GM21381 (cell line): Measurements from ENCODE around the gene MAML2.

Experiments
- ATAC-seq: cut with Tn5 transposase; IDR thresholded peaks from one replicate; pipeline ENCODE4 v1.9.1; 2021; ENCODE audit warnings: mild to moderate bottlenecking, moderate library complexity; ENCODE audit not compliant: unreplicated experiment

Gene MAML2

DNA sequence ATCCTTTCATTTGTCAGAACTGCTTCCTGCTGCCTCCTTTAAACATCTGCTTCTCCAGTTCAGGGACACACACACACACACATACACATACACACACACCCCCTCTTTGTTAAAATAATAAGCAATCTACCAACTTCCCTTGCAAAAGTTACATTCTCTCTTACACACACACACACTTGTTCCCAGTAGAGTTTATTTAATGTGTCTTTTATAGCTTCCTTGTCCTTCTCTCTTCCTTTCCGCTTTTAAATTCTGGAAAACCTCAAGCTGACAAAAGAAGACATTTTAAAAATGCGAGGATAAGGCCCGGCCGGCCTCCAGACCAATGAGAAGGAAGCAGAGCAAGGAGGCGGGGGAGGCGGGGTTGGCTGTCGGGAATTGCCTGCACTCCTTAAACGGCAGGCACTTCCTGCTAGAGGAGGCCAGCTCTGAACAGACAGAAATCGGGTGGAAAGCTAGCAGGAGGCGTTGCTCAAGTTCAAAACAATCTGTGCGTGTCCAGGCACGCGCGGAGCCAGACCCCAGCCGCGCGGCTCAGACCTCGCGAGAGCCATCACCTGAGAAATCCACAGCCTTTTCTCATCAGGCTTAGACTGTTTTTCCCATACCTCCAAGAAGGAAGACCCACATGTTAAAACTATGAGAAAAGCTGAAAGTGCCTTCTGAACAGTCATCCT is 99.9 kb downstream of the MAML2 start:
- peak; percentile 93 for ATAC-seq

- ATAC-seq = no peak
These were observed 100.7 kb downstream of the MAML2 start for GRCh38 chr11:96242191-96242847.

GRCh38 chr11:96241331-96241841 is 101.6 kb downstream of the MAML2 start:
- ATAC-seq = no peak

DNA sequence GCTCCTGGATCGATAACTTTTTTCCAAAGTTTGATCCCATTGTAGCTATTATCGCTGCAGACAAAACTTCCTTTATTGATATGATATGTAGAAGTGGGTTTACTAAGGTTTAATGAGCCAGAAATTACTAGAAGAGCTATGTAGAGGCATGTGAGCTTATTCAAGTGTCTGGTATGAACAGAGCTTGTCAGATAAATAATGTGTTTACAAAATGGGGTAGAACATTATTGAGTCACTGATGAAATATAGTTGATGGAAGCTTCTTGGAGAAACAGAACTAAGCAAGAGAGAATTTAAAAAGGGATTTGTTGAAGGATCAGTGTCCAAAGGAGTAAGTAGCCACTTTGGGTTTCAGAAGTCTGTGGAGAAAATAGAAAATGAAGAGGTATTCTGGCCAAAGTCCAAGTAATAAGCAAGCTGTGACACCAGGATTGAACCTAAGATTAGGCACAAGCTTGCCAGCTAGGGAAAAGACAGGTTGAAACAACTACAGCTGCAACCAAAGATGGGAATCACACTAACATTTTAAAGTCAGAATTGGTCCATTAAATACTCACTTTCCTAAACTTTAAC is 104.3 kb downstream of the MAML2 start:
- no peak for ATAC-seq

DNA sequence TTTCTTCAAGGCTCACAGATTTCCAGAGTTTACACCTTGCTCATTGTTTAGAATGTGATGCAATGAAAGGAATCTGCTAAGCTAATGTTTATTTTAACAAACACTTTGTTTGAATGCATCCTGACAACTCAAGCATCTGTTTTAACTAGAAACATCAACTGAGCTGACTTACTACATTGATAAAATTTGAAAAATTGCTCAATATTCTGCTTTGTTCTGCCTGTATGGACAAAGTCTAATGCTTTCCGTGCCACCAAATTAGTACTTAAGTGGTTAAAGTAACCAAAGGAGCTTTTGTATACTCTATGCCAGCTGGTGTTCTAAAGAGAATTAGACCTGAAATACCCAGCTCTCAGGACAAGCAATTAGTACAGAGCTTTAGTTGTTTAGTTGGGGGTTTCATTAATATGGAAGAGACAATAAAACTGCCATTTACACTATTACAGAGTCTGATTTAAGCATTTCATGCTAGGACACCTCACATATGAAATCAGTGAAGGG is 105.2 kb downstream of the MAML2 start:
- no peak for ATAC-seq

DNA sequence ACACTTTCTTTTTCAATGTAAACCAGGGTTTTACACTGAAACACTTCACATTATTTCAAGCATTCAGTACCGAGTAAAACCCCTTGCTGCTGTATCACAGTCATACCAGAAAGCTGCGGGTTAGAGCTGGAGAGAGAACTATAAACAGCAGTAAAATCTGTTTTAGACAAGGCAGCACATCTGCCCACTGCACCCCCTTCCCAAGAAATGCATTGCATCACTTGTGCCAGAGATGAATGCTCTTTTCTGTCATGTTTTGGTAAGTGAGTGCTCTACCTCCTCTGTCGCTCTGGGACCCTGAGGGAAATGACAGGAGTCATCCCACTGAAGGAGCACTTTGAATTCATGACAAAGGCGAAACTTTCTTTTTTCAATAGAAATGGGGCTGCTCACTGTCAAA is 107.2 kb downstream of the MAML2 start:
- peak; percentile 84 for ATAC-seq

GRCh38 chr11:96234866-96235441 is 108.0 kb downstream of the MAML2 start:
- ATAC-seq = no peak

DNA sequence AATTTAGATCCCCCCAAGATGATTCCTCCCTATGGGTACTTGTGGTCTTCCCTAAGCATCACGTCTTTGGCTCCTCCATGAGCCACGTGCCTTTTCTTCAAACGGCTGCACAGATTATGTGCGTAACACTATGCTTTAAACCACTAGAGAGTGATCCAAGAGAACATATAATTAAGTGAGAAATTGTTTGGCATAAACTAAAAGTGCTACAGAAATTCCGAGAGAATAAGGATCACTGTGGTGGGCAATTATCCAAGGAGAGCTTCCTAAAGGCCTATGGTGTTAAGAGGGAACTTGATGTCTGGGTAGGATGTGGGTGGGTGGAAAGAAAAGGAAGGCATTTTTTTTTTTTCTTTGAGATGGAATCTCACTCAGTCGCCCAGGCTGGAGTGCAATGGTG is 110.9 kb downstream of the MAML2 start:
- no peak for ATAC-seq

DNA sequence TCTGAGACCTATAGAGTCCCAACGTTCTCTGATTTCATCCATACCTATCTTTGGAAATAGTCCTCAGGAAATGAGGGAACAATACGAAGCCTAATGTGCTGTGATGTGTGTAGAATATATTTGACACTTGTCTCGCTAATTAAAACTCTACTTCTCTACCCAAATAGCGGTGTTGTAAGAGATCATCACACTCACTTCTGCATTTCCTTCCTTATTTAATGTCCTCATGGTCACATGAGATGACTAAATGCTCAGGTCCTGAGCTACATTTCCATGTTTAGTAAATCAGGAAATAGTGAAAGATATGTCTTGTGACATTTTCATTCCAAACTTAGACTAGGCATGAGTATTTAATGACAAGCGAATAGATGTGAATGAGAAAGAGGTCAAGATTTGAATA is 112.3 kb downstream of the MAML2 start:
- ATAC-seq = no peak

GRCh38 chr11:96229354-96229977 is 113.5 kb downstream of the MAML2 start:
- no peak for ATAC-seq

DNA sequence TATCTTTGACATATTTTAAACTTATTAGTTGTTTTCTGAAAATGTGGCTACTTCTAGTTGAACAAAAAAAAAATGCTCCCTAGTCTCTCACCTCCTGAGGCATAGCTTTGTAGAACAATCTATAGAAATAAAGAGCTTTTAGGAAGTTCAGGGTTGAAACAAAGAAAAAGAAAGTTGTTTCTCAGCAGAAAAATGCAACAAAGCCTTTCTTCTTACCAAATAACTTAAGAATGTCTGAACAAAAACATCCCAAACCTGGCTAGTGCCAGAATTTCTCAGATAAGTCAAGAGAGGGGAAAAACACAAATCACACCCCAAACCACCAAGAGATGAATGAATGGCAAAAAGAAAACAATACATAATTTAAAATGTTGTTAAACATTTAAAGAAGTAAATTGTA is 114.1 kb downstream of the MAML2 start:
- no peak for ATAC-seq

DNA sequence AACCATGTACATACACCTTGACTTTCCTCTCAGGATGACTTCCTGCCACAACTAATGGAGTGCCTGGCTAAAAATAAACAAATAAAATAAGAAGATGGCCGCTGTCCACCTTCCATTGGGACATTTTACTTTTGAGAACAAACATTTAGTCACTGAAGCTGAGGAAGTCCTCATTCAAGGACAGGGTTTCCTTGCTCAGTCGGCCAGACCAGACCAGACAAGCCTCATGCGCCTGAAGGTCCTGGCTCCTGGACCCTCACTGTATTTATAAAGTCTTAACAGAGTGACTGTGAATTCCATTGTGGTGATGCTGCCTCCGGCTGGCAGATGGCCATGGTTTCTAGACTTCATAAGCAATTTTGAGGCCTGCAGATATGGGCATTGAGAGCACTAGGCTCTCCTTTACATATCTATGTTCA is 114.5 kb downstream of the MAML2 start:
- no peak for ATAC-seq

DNA sequence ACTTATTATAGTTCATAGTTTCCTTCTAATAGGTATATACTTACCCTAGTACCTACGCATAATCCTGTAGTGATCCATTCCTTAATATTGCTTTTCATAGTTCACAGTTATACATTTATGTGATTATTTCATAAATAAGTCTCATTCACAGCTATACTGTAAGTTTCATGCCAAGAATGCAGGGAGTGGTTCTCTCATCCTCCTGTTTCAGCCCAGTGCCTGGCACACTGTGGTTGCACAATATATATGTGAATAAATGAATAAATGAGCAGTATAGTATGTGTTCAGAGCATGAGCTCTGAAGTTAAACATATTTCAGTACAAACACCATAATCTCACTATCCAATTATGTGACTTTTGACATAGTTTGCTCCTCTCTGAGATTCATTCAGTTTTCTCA is 115.8 kb downstream of the MAML2 start:
- ATAC-seq = no peak

- no peak for ATAC-seq
These were observed 119.9 kb downstream of the MAML2 start for GRCh38 chr11:96223083-96223482.

DNA sequence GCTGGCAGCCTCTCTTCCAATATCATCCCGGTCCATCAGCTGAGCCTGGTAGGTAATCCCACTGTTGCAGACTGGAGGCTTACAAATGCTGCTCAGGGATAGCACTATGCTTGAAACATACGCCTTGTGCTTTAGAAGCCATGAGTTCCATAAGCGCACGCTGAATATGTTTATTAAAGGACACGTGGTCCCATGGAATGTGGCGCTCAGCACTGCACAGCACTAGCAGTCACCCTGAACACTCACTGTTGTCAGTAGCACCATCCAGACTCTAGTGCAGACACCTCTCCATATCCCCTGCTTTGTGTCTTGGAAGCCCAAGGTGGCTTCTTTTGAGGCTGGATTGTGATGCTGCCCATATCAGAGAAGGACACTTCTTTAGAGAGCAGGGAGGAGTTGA is 120.9 kb downstream of the MAML2 start:
- ATAC-seq = no peak

DNA sequence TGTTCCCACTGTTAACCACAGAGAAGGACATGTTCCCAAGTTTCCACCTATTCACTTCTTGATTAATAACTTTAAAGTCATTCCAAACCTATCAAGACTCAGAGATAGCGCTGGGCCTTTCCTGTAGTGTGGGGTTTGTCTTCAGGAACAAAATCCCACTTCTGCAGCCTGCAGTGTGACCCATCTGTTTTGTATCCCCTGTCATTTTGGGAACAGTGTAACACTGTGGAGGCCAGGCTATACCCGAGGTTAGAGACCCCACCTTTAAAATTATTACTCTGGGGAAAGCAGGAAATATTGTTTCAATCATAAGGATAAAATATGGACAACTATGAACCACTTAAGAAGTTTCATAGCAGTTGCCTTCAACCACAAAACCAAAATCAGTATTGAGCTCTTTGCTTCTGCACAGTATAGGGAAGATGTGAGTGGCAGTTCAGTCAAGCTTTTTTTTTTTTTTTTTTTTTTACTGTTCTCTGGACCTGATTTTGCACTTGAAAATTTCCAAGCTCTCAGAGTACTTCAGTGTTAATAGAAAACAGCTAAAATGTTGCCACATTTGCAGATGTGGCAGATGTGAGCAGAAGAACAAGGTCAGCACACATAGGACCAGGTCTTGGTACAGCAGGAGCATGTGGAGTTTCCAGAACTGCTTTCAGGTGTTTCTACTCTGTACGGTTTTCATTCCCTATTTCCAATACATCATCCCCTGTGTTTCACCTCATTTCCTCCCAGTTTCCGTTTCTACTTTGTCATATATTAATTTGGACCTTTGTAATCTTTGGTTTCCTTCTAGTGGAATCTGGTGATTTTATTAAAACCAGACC is 121.5 kb downstream of the MAML2 start:
- no peak for ATAC-seq

GRCh38 chr11:96219981-96220623 is 122.9 kb downstream of the MAML2 start:
- no peak for ATAC-seq

- ATAC-seq = no peak
These were observed 124.1 kb downstream of the MAML2 start for GRCh38 chr11:96218901-96219300.

GRCh38 chr11:96218006-96218405 is 125.0 kb downstream of the MAML2 start:
- ATAC-seq = no peak

DNA sequence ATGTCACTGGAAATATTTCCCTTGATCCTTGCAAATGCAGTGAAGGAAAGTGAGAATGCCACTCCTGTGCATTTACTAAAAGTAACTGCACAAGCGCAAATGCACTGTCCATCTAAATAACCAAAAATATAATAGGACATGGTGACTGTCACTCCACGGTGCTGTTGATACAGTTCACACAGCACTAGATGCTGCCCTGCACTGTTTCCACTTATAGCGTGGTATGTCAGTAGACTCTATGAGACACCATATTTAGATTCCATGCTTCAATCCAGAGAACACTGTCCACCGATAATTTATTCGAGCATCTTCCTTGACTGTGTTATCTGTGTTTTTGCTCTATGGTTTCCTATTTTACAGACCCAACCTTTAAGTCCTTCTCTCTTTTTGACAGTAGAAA is 125.8 kb downstream of the MAML2 start:
- ATAC-seq = no peak
